Omental fat pad (tissue), 4 donors: Measurements from ENCODE around the gene TACC2. TPM values are rescaled to one million over a fixed set of nuclear protein-coding genes. Genes with fewer than 3 reads are reported as not detected.

Experiments
- ATAC-seq: fragments of 150-250 bp; one replicate; pipeline ENCODE4 v1.9.1; 2016; ENCODE audit warnings: mild to moderate bottlenecking, moderate library complexity; ENCODE audit not compliant: low FRiP score
- DNase-seq: peaks from one replicate; pipeline ENCODE4 v3.0.0-alpha.2; 2019; ENCODE audit warnings: low spot score
- total RNA-seq, 4 donors: library from RNA; depleted of rRNA; stranded (reverse); fragments of >200 nt; gene quantifications; one replicate each; pipeline ENCODE4 v1.1.0, GENCODE V29; 2016
- TF ChIP-seq, protein P1 (sequence below), 3 donors: fragments of 450-650 bp; IDR thresholded peaks; one replicate each; pipeline ENCODE4 v1.5.1; 2016 to 2017; ENCODE audit warnings: antibody characterized with exemption in 3 of 3, mild to moderate bottlenecking in 3 of 3, moderate library complexity in 2 of 3

TACC2 gene
- total RNA-seq, 4 donors from 2014 or later, result 23.8 to 33.6 (median 29.4) TPM

DNA sequence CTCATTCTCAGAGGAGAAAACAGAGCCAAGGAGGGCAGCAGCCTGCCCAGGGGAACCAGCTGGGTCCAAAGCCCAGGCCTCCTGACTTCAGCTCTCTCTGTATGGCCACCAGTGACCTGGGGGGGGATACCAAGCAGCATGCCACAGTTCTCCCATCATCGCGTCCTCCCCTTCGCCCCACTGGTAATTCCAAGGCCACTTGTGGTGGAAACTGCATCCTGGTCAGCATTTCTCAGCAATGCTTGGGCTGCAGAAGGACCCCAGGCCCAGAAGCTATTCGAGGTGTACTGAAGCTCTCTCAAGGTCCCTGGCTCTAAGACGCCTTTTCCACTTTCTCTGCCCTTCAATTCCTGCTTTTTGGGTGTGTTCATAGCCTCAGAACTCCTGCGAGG lies 309.2 kb downstream of the TACC2 start:
- TF ChIP-seq, protein P1, sequence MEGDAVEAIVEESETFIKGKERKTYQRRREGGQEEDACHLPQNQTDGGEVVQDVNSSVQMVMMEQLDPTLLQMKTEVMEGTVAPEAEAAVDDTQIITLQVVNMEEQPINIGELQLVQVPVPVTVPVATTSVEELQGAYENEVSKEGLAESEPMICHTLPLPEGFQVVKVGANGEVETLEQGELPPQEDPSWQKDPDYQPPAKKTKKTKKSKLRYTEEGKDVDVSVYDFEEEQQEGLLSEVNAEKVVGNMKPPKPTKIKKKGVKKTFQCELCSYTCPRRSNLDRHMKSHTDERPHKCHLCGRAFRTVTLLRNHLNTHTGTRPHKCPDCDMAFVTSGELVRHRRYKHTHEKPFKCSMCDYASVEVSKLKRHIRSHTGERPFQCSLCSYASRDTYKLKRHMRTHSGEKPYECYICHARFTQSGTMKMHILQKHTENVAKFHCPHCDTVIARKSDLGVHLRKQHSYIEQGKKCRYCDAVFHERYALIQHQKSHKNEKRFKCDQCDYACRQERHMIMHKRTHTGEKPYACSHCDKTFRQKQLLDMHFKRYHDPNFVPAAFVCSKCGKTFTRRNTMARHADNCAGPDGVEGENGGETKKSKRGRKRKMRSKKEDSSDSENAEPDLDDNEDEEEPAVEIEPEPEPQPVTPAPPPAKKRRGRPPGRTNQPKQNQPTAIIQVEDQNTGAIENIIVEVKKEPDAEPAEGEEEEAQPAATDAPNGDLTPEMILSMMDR (IDR thresholded peaks at IDR 0.05), result no peak
- DNase-seq, result no peak
- ATAC-seq, result no peak

DNA sequence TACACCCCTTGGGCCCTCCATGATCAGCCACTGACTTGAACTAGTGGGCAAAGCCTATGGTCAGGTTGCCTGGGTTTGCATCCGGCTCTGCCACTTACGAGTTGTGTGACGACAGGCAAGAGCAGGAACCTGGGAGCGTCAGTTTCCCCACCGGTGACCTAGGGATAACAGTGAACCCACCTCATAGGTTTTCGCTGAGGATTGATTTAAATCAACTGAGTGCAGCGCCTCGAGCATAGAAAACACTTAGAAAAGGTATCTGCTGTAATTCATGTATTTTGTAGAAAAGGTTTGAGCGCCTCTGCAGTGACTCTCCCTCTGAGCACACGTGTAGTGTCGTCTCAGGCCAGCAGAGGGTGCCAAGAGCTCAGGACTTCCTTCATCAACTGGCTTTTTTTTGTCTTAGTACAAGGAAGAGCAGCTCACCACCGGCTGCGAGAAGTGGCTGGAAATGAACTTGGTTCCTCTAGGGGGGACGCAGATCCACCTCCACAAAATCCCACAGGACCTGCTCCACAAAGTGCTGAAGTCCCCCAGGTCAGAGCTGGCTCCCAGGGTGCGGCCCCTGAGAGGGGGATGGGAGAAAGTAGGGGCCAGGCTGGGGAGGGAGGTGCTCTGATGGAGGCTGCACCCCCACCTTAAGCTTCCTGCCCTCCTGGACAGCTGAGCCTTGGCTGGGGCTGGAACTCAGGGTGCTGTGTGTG lies 309.8 kb downstream of the TACC2 start:
- DNase-seq (peak; percentile 47), ATAC-seq (peak; percentile 79)
- TF ChIP-seq, protein P1 (IDR thresholded peaks at IDR 0.05), result peak in 1 of 3 donors; percentile 94

DNA sequence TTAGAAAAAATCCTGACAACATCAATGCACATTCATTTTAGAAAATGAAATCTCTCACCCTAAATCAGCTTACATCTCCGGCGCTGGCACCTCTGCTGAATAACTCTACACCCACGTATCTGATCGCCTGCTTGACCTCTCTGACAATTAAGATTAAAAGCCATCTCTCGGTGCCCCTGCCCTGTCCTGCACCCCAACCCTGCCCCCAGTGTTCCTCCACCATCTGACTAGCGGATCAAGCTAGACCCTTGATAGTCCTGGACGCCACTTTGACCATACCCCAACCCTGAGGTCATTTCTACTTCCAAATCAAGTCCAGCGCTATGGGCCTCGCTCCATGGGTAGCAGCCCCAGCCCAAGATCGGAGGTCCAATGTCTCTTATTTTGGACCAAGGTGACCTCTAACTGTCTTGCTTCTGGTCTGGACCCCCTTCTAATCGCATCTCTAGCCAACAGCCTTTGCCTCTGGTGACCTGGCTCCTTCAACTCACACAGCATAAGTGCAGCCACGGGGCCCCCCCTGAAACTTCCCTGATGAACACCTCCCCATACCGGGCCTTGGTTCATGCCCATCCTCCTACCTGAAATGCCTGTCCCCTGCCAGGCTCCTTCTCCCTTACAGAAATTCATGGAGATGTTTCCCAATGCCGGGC lies 310.6 kb downstream of the TACC2 start:
- no peak for DNase-seq
- ATAC-seq, result no peak
- TF ChIP-seq, protein P1 (IDR thresholded peaks at IDR 0.05), result no peak

DNA sequence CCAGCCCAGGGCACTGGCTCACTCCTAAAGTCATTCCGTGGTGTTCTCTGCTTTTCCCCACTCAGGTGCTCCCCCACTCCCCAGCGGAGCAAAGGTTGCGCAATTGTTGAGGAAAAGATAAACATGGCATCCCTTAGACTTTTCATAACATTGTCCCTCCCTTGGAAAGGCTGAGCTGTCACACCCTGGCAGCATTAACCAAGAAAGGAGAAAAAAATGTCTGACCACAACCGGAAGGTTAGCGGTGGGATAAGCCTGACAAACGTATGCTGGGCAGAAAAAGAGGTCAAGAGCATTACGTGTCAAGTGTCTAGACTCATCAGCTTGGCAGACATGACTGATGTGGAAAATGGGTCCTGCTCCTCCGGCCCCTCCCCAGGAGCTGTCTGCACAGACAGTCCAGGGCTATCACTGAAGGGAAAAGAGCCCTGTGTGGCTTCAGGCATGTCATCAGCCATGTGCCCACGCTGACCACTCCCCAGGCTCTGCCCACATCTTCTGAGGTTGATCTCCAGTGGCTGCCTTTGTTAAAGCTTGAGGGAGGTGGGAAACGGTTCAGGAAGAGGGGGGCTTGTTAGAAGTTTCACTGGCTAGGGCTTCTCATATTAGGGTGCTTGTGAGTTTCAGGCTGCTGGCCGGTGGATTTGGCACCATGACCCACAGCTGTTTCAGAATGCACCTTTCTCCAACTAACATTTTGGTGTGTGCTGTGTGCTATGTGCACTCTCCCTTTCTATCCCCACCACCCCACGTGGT lies 312.3 kb downstream of the TACC2 start:
- TF ChIP-seq, protein P1 (IDR thresholded peaks at IDR 0.05), result no peak

DNA sequence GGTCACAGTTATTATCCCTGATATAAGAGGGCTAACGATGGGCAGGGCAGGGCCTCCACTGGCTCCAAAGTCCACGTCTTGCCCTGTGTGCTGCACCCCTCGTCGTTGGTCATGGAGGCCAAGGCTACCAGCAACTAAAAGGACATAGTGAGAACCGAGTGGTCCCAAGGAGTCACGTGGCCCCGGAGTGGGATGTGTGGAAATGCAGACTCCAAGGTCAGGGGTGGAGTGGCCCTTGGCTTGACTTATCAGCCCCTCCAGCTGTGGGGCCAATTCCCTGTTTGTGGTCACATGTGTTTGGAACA lies 312.8 kb downstream of the TACC2 start:
- TF ChIP-seq, protein P1 (IDR thresholded peaks at IDR 0.05), result no peak
- ATAC-seq, result no peak
- DNase-seq, result no peak

More for the DNA sequence above, 312.3 kb downstream of the TACC2 start:
- ATAC-seq, result peak; percentile 74
- no peak for DNase-seq

DNA sequence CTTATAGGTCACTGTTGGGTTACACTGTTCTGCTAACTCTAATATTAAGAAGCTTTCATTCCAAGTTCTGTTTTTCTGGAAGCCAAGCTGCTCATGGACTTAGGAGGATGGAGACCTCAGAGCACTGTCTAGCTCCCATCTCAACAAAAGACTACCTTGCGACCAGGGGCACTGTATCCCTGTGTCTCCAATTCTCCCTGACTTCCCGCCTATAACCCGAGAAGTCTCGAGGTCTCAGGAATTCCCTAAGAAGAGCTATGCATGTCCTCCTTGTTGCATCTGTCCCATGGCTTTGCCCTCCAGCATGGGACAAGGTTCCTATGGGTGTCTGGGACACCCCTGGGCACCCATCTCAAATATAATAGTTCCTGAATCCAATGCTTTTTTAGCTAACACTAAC lies 313.4 kb downstream of the TACC2 start:
- TF ChIP-seq, protein P1 (IDR thresholded peaks at IDR 0.05), result no peak
- no peak for ATAC-seq
- no peak for DNase-seq
